OCI-LY7 (cell line): ENCODE data around the gene MEIOC. TPM values are rescaled to one million over a fixed set of nuclear protein-coding genes. Genes with fewer than 3 reads are reported as not detected.

Source experiments
- Bru-seq: library from RNA; stranded (reverse); fragments of 400-500 nt; gene quantifications from one replicate; lab custom pipeline; 2021; lab: Mats Ljungman, UMichigan
- BruChase-seq, 2 experiments: library from RNA; stranded (reverse); fragments of 400-500 nt; gene quantifications; one replicate each; lab custom pipeline; 2021; lab: Mats Ljungman, UMichigan
- BruUV-seq: library from RNA; stranded (reverse); fragments of 400-500 nt; replicated peaks from 2 replicates; lab custom pipeline; 2021; lab: Mats Ljungman, UMichigan
- CTCF ChIA-PET: fragments of 300-600 bp; sonication (Branson Sonifier 250); formaldehyde crosslinking; loops from one replicate; lab custom pipeline; 2022; ENCODE audit warnings: antibody characterized with exemption; ENCODE audit not compliant: unreplicated experiment; lab: Charles Lee
- POLR2A ChIA-PET: fragments of 300-600 bp; sonication (Branson Sonifier 250); formaldehyde crosslinking; loops from one replicate; lab custom pipeline; 2022; ENCODE audit warnings: antibody characterized with exemption; lab: Charles Lee
- DNase-seq: peaks from one replicate; pipeline ENCODE4 v3.0.0-alpha.2; 2015; ENCODE audit warnings: low spot score
- H2AFZ ChIP-seq: fragments of 200-600 bp; sonication (generic), shearing (Covaris generic); 2 replicates; pipeline ENCODE4 v1.6.1; 2014; ENCODE audit warnings: mild to moderate bottlenecking, antibody characterized with exemption, low read length, moderate library complexity
- H3K27ac ChIP-seq: fragments of 200-600 bp; sonication (generic); 2 replicates; pipeline ENCODE4 v1.5.1; 2014; ENCODE audit warnings: mixed run types, low read depth, mild to moderate bottlenecking, moderate library complexity, low read length, inconsistent platforms; ENCODE audit not compliant: poor library complexity, severe bottlenecking
- H3K36me3 ChIP-seq: fragments of 200-600 bp; sonication (generic); 2 replicates; pipeline ENCODE4 v1.6.1; 2014; ENCODE audit warnings: mild to moderate bottlenecking, antibody characterized with exemption, low read length, moderate library complexity, mixed read lengths; ENCODE audit not compliant: insufficient read depth
- H3K4me1 ChIP-seq: fragments of 200-600 bp; sonication (generic); 2 replicates; pipeline ENCODE4 v1.5.1; 2014; ENCODE audit warnings: mild to moderate bottlenecking, low read length; ENCODE audit not compliant: insufficient read depth, poor library complexity, severe bottlenecking
- H3K4me2 ChIP-seq: fragments of 200-600 bp; sonication (generic); 2 replicates; pipeline ENCODE4 v1.6.1; 2014; ENCODE audit warnings: mild to moderate bottlenecking, low read length
- H3K4me3 ChIP-seq: fragments of 200-600 bp; sonication (generic); 2 replicates; pipeline ENCODE4 v1.5.1; 2014; ENCODE audit warnings: mild to moderate bottlenecking, low read depth, low read length; ENCODE audit not compliant: poor library complexity, severe bottlenecking
- H3K79me2 ChIP-seq: fragments of 200-600 bp; sonication (generic); 2 replicates; pipeline ENCODE4 v1.6.1; 2016; ENCODE audit warnings: low read depth, mild to moderate bottlenecking, low read length, moderate library complexity, mixed read lengths; ENCODE audit not compliant: insufficient read depth
- H3K9me2 ChIP-seq: fragments of 200-600 bp; sonication (generic); 2 replicates; pipeline ENCODE4 v1.6.1; 2016; ENCODE audit warnings: mild to moderate bottlenecking, low read length, mixed read lengths; ENCODE audit not compliant: insufficient read depth
- H3K9me3 ChIP-seq: fragments of 200-600 bp; sonication (generic); 2 replicates; pipeline ENCODE4 v1.6.1; 2014; ENCODE audit warnings: mild to moderate bottlenecking, mixed run types, low read length, mixed read lengths
- H4K20me1 ChIP-seq: fragments of 200-600 bp; sonication (generic); 2 replicates; pipeline ENCODE4 v1.6.1; 2014; ENCODE audit warnings: mild to moderate bottlenecking, antibody characterized with exemption, low read length, moderate library complexity, mixed read lengths; ENCODE audit not compliant: insufficient read depth
- EZH2phosphoT487 ChIP-seq: fragments of 200-600 bp; sonication (generic); IDR thresholded peaks from 2 replicates; pipeline ENCODE4 v1.6.1; 2018; ENCODE audit warnings: low read depth, borderline replicate concordance, mild to moderate bottlenecking, mixed run types, antibody characterized with exemption, low read length, moderate library complexity, mixed read lengths
- intact Hi-C: fragments of 100-400 bp; cut with micrococcal nuclease; formaldehyde crosslinking; loops from one replicate; pipeline ENCODE4 v1.10.0; 2022; ENCODE audit not compliant: unreplicated experiment
- long read RNA-seq: library from polyadenylated mRNA; stranded (forward); transcript quantifications from one replicate; pipeline ENCODE4 v2.0.0, GENCODE V29; 2022
- total RNA-seq, 2 experiments: library from RNA; depleted of rRNA in 1 of 2; stranded (reverse); fragments of >200 nt in 1 of 2; shearing (Covaris generic) in 1 of 2; gene quantifications; 2 replicates each; pipeline ENCODE4 v1.2.3, GENCODE V29; 2014 to 2022
- TF ChIP-seq, protein P1 (sequence below): fragments of 200-600 bp; sonication (generic); conservative IDR thresholded peaks from 2 replicates; pipeline ENCODE4 v1.5.1; 2014; ENCODE audit warnings: mild to moderate bottlenecking, antibody characterized with exemption, low read length, moderate library complexity, mixed read lengths

The MEIOC gene
- total RNA-seq (2014; rRNA removed; shearing (Covaris generic)) = 0.03 and 0.41 TPM in 2 replicates
- 5.1 and 5.5 TPM in 2 replicates for total RNA-seq (2022)
- Bru-seq, nascent RNA = percentile 42 among the genes with signal in this experiment
- BruChase-seq, experiment 1, labeled RNA remaining after a 6-hour chase = percentile 46 among the genes with signal in this experiment
- BruChase-seq, experiment 2, labeled RNA remaining after a 2-hour chase = percentile 56 among the genes with signal in this experiment
- long read RNA-seq, full-length matches to known transcripts = 7 of 13 reads
- long read RNA-seq, partial matches to known transcripts = 0 of 13 reads
- long read RNA-seq, other reads (novel, unspliced or antisense) = 6 of 13 reads

DNA sequence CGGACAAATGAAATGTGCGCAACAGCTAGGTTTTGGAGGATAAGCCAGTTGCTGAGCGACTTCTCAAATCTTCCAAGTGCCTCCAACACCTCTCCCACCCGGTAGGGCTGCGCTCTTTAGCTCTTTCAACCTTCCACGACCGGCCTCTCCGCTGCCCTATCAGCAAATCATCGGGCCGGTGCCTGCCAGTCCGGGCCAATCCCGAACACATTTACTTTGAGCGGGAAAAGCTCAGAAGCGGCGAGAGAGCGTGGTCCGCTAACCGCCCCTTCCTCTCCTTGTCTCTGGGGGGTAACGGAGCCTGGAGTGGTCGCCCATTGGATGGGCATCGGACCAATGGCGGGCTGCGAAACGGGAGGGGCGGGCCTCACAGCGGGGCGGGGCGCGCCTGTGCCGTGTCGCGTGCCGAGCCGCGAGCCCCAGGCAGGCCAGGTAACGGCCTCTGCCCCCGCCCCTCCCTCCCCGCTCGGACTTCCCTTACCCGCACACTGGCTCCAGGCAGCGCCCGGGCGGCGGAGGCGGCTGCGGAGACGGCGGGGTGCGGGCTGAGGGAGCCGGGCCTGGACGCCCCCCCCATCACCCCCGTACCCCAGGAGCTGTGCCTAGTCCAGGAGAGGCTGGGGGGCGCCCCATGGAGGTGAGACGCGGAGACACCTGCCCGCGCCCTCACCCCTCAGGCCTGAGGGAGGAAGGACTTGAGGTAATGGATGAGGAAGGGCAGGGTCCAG, at the start of gene MEIOC:
MEIOC (plus strand) TSS at position 486 of the 728 bp plus-strand sequence; CDS start at position 632, 146 bp downstream.
- Histone ChIP-seq H3K9me3 (no peaks in the 10 kb centered on the region), H3K9me2 (no peaks in the 10 kb centered on the region), H3K79me2 (no peaks in the 10 kb centered on the region), H2AFZ (0 out of 2 replicates have a peak within 1 kb of the TSS, but pooled peaks have one; percentile 27), H3K4me1 (no peaks in the 10 kb centered on the region), H3K4me3 (peak within 1 kb of the TSS; percentile 16), H3K36me3 (no peaks in the 10 kb centered on the region), H3K4me2 (peak within 1 kb of the TSS; percentile 26; the same call in 1 of the 2 replicates), H3K27ac (no peak within 1 kb of the TSS), H4K20me1 (no peaks in the 10 kb centered on the region)
- POLR2A ChIA-PET = interaction anchor here (0.6 to 1.1 kb wide), 3 partner anchors 33 to 243 kb away, joined by 3 read pairs; partner anchors contain the start of gene EFTUD2
- peak; percentile 12 for DNase-seq
- TF ChIP-seq EZH2phosphoT487 = no peak
- TF ChIP-seq, protein P1, sequence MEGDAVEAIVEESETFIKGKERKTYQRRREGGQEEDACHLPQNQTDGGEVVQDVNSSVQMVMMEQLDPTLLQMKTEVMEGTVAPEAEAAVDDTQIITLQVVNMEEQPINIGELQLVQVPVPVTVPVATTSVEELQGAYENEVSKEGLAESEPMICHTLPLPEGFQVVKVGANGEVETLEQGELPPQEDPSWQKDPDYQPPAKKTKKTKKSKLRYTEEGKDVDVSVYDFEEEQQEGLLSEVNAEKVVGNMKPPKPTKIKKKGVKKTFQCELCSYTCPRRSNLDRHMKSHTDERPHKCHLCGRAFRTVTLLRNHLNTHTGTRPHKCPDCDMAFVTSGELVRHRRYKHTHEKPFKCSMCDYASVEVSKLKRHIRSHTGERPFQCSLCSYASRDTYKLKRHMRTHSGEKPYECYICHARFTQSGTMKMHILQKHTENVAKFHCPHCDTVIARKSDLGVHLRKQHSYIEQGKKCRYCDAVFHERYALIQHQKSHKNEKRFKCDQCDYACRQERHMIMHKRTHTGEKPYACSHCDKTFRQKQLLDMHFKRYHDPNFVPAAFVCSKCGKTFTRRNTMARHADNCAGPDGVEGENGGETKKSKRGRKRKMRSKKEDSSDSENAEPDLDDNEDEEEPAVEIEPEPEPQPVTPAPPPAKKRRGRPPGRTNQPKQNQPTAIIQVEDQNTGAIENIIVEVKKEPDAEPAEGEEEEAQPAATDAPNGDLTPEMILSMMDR = peak; percentile 30; the same call in 1 of the 2 replicates
- no TSS peak for BruUV-seq
- CTCF ChIA-PET = interaction anchor here (0.5 to 0.6 kb wide), 2 partner anchors 40 to 495 kb away, joined by 4 to 7 read pairs; no protein-coding TSS in a partner anchor
- intact Hi-C loops = no loop called here

DNA sequence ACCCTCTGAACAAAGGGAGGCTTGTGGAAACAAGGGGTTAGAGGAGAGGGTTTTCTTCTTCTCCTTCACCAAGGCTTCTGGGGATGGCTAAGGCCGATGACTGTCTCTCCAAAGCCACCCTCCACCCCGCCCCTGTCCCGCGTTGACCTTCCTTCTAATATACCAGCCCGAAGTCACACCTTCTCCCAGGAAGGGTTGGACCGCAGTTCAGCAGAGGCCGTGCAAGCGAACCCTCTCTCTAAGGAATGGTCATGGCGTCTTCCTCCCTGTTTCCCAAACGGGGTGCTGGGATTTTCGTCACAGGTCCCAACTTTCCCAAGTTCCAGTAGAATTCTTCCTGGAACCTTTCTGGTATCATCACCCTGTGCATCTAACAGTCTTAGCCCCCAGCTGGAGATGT, 49.6 kb upstream of the MEIOC start:
- Histone ChIP-seq H3K9me2 (no peaks in the 10 kb centered on the region), H3K9me3 (no peaks in the 10 kb centered on the region), H3K36me3 (no peaks in the 10 kb centered on the region), H3K4me2 (no peak overlapping the region), H4K20me1 (no peaks in the 10 kb centered on the region; the same call in 1 of the 2 replicates), H3K79me2 (no peaks in the 10 kb centered on the region), H2AFZ (no peak overlapping the region), H3K4me3 (no peak overlapping the region), H3K27ac (no peak overlapping the region), H3K4me1 (no peaks in the 10 kb centered on the region)
- intact Hi-C loops = no loop called here
- TF ChIP-seq EZH2phosphoT487 = no peak
- TF ChIP-seq, protein P1 = no peak
- POLR2A ChIA-PET = no interaction called here
- no peak for DNase-seq
- CTCF ChIA-PET = no interaction called here
- BruUV-seq = no TSS peak
